Ascending aorta (tissue), 2 donors: ENCODE measurements around the gene USP10. TPM values are rescaled to one million over a fixed set of nuclear protein-coding genes. Genes with fewer than 3 reads are reported as not detected.

Experiments used
- DNase-seq, 2 donors: peaks; one replicate each; pipeline ENCODE4 v3.0.0-alpha.2; 2019; ENCODE audit warnings: low spot score in 2 of 2
- H3K27ac ChIP-seq, 2 donors: fragments of 200-600 bp; sonication (generic); one replicate each; pipeline ENCODE4 v1.5.1; 2016 to 2017; ENCODE audit warnings: mild to moderate bottlenecking in 1 of 2
- H3K27me3 ChIP-seq: fragments of 200-600 bp; sonication (generic); one replicate; pipeline ENCODE4 v1.5.1; 2017
- H3K36me3 ChIP-seq, 2 donors: fragments of 200-600 bp; sonication (generic); one replicate each; pipeline ENCODE4 v1.5.1; 2016
- H3K4me1 ChIP-seq, 2 donors: fragments of 200-600 bp; sonication (generic); one replicate each; pipeline ENCODE4 v1.5.1; 2016 to 2017; ENCODE audit warnings: mild to moderate bottlenecking in 1 of 2
- H3K4me3 ChIP-seq, 2 donors: fragments of 200-600 bp; sonication (generic); one replicate each; pipeline ENCODE4 v1.5.1; 2016 to 2017; ENCODE audit warnings: mild to moderate bottlenecking in 1 of 2
- H3K9me3 ChIP-seq, 2 donors: fragments of 200-600 bp; sonication (generic); one replicate each; pipeline ENCODE4 v1.5.1; 2016
- CTCF ChIP-seq, 3 experiments: fragments of 200-600 bp in 2 of 3; fragments of 450-650 bp in 1 of 3; sonication (generic) in 2 of 3; IDR thresholded peaks; one replicate each; pipeline ENCODE4 v1.5.1; 2016 to 2019; ENCODE audit warnings: antibody characterized with exemption in 3 of 3, mild to moderate bottlenecking in 1 of 3, moderate library complexity in 1 of 3
- intact Hi-C: fragments of 100-400 bp; cut with DNase I; formaldehyde crosslinking; loops from one replicate; pipeline ENCODE4 v1.15.1; 2023
- total RNA-seq: library from RNA; depleted of rRNA; stranded (reverse); fragments of >200 nt; gene quantifications from one replicate; pipeline ENCODE4 v1.1.0, GENCODE V29; 2016

USP10 gene
- total RNA-seq, 1 donor from 2014 or later, result 27.8 TPM

GRCh38 chr16:84817206-84817605, 117.4 kb downstream of the USP10 start:
- no peaks in the 10 kb centered on the region for H3K27me3 ChIP-seq
- DNase-seq, result no peak
- H3K4me3 ChIP-seq, result no peak overlapping the region
- no peaks in the 10 kb centered on the region for H3K9me3 ChIP-seq
- no peak for TF ChIP-seq CTCF (IDR thresholded peaks at IDR 0.05)
- H3K36me3 ChIP-seq, result no peaks in the 10 kb centered on the region
- no peak overlapping the region for H3K27ac ChIP-seq
- intact Hi-C loops, result no loop called here
- H3K4me1 ChIP-seq, result peaks cover 4 to 11% of the 10 kb centered on the region in 2 donors

- Histone ChIP-seq H3K9me3 (no peaks in the 10 kb centered on the region), H3K27me3 (no peaks in the 10 kb centered on the region), H3K4me1 (peaks cover 4 to 11% of the 10 kb centered on the region in 2 donors), H3K4me3 (no peak overlapping the region), H3K27ac (no peak overlapping the region), H3K36me3 (no peaks in the 10 kb centered on the region)
- intact Hi-C loops, result no loop called here
- DNase-seq, result no peak
- no peak for TF ChIP-seq CTCF (IDR thresholded peaks at IDR 0.05)
Measured at GRCh38 chr16:84817613-84818012, 117.8 kb downstream of the USP10 start.

GRCh38 chr16:84818133-84818532, 118.3 kb downstream of the USP10 start:
- H3K27ac ChIP-seq, result no peak overlapping the region

GRCh38 chr16:84818989-84819643, 119.3 kb downstream of the USP10 start:
- Histone ChIP-seq H3K36me3 (no peaks in the 10 kb centered on the region), H3K4me3 (peak overlapping the region; percentile 40 to 67), H3K9me3 (no peaks in the 10 kb centered on the region), H3K27ac (no peak overlapping the region), H3K27me3 (no peaks in the 10 kb centered on the region), H3K4me1 (peaks cover 4 to 11% of the 10 kb centered on the region in 2 donors)
- intact Hi-C loops, result no loop called here
- TF ChIP-seq CTCF (IDR thresholded peaks at IDR 0.05), result no peak
- DNase-seq, result no peak

More at GRCh38 chr16:84818133-84818532, 118.3 kb downstream of the USP10 start:
- no peak for DNase-seq
- no peak for TF ChIP-seq CTCF (IDR thresholded peaks at IDR 0.05)
- no peaks in the 10 kb centered on the region for H3K27me3 ChIP-seq
- no peaks in the 10 kb centered on the region for H3K9me3 ChIP-seq
- peaks cover 4 to 11% of the 10 kb centered on the region in 2 donors for H3K4me1 ChIP-seq
- intact Hi-C loops, result no loop called here
- no peak overlapping the region for H3K4me3 ChIP-seq
- no peaks in the 10 kb centered on the region for H3K36me3 ChIP-seq

GRCh38 chr16:84819644-84820304, 120.0 kb downstream of the USP10 start, which contains the start of gene CRISPLD2:
CRISPLD2 (plus strand) TSS chr16:84819985; CDS start chr16:84838496, 18,511 bp downstream.
- H3K36me3 ChIP-seq, result no peaks in the 10 kb centered on the region
- H3K27ac ChIP-seq, result peak within 1 kb of the TSS in 1 of 2 donors; percentile 59
- H3K4me3 ChIP-seq, result peak within 1 kb of the TSS; percentile 48 to 67
- TF ChIP-seq CTCF (IDR thresholded peaks at IDR 0.05), result peak in 1 of 3 experiments; percentile 13
- DNase-seq, result peak; percentile 64 to 94
- intact Hi-C loops, result no loop called here
- H3K27me3 ChIP-seq, result no peaks in the 10 kb centered on the region
- peaks cover 4 to 11% of the 10 kb centered on the region in 2 donors for H3K4me1 ChIP-seq
- no peaks in the 10 kb centered on the region for H3K9me3 ChIP-seq
